Skin of body (tissue), 2 donors: ENCODE data around the gene PCBD1. TPM values are rescaled to one million over a fixed set of nuclear protein-coding genes. Genes with fewer than 3 reads are reported as not detected.

ENCODE experiments used
- DNase-seq: peaks from one replicate; lab custom pipeline; 2025; lab: John Stamatoyannopoulos, UW
- total RNA-seq: library from RNA; depleted of rRNA; stranded (reverse); fragments of >200 nt; gene quantifications from one replicate; pipeline ENCODE4 v1.2.3, GENCODE V29; 2014

The PCBD1 gene
- total RNA-seq, 1 donor from 2014 or later: 15.5 TPM

- no peak for DNase-seq
These were observed 53.8 kb downstream of the PCBD1 start for GRCh38 chr10:70834441-70835151.

- DNase-seq: no peak
These were observed 54.3 kb downstream of the PCBD1 start for GRCh38 chr10:70834021-70834420.

- DNase-seq: no peak
These were observed 54.8 kb downstream of the PCBD1 start for GRCh38 chr10:70833601-70834000.

Other genes starting within 250 kb of the PCBD1 start
- gene ADAMTS14, start 216.1 kb downstream of the PCBD1 start, total RNA-seq: 5.2 TPM
- gene TBATA, start 103.2 kb downstream of the PCBD1 start, total RNA-seq: not detected
- 38.1 TPM for gene SGPL1, start 72.6 kb downstream of the PCBD1 start, total RNA-seq